GM18867 (cell line): ENCODE data around the gene SLC35F2.
"Not testable (repeated sequence)": the region's sequence is repeated elsewhere in the genome, so short reads cannot be mapped to it uniquely, and the experiment has no call there.

Experiments
- ATAC-seq: cut with Tn5 transposase; IDR thresholded peaks from one replicate; pipeline ENCODE4 v1.9.1; 2021; ENCODE audit warnings: mild to moderate bottlenecking, moderate library complexity; ENCODE audit not compliant: unreplicated experiment

SLC35F2 gene, protein sequence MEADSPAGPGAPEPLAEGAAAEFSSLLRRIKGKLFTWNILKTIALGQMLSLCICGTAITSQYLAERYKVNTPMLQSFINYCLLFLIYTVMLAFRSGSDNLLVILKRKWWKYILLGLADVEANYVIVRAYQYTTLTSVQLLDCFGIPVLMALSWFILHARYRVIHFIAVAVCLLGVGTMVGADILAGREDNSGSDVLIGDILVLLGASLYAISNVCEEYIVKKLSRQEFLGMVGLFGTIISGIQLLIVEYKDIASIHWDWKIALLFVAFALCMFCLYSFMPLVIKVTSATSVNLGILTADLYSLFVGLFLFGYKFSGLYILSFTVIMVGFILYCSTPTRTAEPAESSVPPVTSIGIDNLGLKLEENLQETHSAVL

DNA sequence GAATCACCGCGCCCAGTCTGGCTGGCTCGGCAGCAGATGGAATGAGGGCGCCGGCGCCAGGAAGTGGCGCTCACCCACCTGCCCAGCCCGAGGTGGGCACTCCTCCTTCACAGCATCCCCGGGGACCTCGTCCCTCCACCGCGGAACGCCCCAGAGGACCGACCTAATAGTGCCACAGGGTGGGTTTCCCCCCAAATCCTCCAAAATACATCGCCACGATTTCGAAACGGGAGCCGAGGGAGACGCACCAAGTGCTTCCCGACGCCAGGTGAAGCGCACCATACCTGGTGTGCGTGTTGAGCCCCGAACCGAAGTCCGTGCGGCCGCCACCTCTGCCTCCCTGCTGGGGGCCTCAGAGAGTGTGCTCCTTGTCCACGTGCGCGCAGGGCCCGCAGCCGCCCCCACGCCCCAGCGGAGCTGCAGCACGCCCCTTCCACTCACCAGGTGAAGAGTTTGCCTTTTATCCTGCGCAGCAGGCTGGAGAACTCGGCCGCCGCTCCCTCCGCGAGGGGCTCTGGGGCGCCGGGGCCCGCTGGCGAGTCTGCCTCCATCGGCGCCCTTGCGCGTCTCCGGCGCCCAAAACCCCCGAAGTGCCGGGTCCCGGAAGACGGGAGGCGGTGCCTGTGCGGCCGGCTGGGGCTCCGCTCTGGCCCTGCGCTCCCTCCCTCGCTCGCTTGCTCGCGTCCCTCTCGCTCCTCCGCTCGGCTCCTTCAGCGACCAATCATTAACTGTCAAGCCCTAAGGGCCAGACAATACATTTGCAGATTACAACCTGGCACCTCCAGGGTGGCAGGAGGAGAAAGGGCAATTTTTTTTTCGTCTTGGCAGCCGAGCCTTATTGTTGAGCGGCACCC is at the start of gene SLC35F2:
SLC35F2 (minus strand) TSS at position 571 of the 854 bp plus-strand sequence; CDS start at position 551, 20 bp downstream.
- peak; percentile 88 for ATAC-seq

DNA sequence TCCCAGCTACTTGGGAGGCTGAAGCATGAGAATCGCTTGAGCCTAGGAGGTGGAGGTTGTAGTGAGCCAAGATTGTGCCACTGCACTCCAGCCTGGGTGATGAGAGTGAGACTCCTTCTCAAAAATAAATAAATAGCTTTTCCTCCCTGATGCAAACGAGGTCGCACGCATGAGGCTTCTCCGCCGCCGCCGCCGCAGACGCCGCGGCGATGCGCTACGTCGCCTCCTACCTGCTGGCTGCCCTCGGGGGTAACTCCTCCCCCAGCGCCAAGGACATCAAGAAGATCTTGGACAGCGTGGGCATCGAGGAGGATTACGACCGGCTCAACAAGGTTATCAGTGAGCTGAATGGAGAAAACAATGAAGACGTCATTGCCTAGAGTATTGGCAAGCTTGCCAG is 49.6 kb upstream of the SLC35F2 start:
- no peak for ATAC-seq

DNA sequence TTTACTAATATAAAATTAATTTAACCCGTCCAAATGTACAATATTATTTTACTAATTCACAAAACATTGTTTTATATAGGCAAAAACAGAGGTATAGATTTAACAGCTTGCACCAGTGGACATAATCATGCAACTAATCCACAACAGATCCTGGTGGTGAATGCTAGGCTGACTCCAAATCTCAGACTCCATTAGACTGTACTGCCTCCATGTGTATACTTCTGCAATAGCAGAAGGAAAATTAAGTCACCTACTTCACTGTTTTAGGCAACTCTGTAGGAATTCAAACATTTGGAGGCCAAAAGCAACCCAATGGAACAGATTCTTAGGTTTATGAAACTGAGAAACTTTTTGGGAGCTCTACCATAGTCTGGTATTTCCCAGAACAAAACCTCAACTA is 39.7 kb upstream of the SLC35F2 start:
- peak; percentile 88 for ATAC-seq

DNA sequence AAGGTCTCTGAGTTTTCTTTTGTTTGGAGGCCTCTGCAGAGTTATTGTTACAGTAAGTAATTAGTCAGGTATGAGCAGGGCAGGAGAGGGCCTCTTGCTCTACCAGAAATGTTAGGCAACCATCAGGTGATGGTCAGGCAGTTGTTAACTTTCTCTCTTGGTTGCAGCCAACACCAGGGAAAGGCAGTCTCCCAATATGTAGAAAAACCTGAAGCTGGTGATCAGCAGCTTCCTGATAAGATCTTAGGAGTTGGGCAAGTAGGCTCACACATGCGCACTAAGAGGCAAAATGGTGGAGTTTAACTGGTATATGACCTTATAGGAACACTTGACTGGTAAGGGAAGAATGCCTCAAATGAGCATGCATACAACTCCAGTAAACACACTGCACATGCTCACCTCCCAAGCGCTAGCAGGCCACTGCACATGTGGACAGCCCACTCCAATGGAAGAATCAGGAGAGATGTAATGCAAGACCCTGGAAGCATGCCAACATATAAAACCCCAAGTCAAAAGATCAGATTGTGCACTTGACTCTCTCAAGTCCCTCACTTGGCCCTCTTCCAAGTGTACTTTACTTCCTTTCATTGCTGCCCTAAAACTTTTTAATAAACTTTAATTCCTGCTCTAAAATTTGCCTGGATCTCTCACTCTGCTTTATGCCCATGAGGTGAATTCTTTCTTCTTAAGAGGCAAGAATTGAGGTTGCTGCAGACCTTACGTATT is 23.7 kb upstream of the SLC35F2 start:
- no peak for ATAC-seq

DNA sequence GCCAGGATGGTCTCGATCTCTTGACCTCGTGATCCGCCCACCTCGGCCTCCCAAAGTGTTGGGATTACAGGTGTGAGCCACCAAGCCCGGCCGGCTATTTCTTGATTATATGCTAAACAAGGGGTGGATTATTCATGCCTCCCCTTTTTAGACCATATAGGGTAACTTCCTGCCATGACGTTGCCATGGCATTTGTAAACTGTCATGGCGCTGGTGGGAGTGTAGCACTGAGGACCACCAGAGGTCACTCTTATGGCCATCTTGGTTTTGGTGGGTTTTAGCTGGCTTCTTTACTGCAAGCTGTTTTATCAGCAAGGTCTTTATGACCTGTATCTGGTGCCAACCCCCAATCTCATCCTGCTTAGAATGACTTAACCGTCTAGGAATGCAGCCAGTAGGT is 22.9 kb upstream of the SLC35F2 start:
- ATAC-seq, result not testable (repeated sequence)

DNA sequence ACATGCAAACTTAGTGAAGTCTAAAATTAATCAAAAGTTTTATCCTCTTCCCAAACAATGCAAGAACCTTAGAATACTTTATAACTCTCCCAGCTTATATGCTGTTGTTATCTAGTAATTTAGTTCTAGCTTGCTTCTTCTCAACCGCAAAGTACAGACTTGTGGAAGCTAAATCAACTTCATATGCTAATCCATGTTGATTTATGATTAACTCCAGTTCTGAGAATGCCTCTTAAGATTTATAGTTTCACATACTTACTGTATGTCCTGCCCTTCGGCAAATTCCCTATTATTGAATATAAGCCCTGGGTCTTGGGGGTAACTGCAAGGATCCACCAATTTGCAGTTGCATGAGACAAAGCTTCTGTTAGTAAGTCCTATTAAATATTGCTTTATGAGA is 17.6 kb upstream of the SLC35F2 start:
- ATAC-seq, result no peak

DNA sequence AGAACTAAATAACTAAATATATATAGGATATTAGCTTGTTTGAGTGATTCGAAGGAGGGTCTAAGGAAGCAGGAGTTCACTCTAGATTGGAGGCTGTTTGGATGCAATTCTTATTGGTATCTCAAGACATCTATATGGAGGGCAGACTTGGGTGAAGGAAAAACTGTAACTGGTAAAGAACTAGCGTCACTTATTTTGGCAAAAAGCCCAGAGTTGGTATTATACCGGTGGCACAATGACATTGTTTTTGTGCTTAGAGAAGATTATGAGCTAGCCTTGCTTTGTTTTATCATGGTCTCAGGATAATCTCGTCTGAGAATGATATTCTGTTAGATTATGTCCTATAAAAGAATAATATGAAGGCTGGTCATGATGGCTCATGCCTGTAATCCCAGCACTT is 6.0 kb upstream of the SLC35F2 start:
- no peak for ATAC-seq

DNA sequence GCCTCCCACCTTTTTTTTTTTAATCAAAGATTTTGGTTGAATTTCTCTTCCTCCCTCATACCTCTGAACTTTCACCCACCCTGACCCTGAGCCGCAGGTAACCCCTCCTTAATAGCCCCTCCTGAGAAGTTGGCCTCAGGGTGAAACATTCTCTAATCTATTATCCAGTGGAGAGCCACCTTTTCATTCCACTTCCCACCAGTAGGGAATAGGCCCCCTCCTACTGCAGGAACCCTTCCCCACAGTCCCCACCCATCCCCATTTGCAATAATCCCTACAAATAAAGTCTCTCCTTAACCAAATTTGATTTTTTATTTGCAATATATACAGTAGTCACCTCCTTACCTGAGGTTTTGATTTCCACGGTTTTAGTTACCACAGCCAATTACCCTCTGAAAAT is 2.1 kb upstream of the SLC35F2 start:
- no peak for ATAC-seq

DNA sequence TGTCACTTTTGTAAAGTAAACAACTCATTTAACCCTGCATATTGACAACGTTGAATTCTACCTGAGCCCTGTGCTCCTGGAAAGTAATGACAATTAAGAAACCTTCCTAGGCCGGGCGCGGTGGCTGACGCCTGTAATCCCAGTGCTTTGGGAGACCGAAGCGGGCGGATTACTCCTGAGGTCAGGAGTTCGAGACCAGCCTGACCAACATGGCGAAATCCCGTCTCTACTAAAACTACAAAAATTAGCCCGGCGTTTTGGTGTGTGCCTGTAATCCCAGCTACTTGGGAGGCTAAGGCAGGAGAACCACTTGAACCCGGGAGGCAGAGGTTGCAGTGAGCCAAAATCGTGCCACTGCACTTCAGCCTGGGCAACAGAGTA is 1.6 kb upstream of the SLC35F2 start:
- ATAC-seq, result not testable (repeated sequence)

DNA sequence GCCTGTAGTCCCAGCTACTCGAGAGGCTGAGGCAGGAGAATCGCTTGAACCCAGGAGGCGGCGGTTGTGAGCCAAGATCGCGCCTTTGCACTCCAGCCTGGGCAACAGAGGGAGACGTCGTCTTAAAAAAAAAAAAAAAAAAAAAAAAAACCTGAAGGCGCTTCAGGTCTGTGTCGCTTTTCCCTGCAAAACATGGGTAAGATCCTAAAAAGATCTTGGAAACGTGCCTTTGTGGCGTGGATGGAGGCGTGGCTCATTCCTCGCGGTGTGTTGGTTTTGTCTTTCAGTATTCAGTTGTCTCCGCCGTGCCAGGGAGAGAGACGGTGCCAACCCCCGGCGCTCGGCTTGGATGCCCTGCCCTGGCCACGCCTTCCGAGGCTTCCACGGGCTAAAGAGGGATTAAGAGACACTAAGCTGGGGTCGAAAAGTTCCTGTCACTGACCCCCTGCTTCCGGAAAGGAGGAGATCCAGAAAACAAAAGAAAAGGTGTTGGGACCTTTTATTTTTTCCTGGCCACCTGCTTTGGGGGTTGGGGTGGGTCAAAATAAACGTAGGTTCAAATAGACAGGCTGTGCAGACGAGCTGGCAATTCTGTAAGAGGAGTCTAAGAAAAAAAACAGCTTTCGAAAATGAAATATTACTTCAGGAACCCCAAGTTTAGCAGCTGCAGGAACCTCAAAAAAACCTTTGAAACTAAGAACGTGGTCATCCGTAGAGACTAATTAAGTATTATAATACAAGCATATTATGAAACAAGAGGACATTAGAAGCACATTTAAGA is 1.1 kb upstream of the SLC35F2 start:
- ATAC-seq, result peak; percentile 35

DNA sequence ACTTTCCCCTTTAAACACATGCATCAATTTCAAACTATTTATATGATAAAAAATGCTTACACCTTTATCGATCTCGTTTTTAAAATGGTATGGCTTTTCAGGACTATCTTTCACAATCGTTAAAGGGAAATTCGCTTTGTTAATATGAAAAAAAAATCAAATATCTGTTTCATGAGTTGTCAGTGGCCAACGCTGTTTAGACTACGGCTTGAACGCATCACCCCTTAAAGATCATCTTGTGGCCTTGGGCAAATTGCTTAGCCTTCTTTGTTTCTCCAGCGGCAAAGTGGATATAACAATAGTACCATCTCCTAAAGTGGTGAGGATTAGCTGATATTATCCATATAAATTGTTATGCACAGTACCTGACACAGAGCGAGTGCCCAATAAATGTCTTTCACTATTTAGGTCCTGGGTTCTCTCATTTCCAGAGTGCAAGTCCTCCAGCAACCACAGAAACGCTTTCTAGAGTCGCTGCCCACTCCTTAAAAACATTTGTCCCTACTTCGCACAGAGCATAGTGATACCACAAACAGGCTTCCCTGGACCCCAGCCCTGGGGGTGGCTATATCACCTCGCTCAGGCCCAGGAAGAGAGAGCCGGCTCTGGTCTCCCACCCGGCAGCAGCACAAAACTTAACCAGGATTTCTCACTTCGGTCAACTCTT is 904 bp downstream of the SLC35F2 start:
- no peak for ATAC-seq

DNA sequence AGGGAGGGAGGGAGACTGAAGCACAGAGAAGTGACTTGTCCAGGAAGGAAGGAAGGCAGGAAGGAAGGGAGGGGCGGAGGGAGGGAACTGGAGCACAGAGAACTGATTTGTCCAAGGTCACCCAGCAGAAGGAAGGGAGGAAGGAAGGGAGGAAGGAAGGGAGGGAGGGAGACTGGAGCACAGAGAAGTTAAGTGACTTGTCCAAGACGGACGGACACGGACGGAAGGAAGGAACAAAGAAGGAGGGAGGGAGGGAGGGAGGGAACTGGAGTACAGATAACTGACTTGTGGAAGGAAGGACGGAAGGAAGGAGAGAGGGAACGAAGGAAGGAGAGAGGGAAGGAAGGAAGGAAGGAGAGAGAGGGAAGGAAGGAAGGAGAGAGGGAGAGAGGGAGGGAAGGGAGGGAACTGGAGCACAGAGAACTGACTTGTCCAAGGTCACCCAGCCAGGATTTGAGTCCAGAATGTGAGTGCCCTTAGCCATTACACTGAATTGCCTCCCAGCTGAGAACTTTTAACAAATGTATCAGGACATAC is 1.5 kb downstream of the SLC35F2 start:
- ATAC-seq, result no peak

DNA sequence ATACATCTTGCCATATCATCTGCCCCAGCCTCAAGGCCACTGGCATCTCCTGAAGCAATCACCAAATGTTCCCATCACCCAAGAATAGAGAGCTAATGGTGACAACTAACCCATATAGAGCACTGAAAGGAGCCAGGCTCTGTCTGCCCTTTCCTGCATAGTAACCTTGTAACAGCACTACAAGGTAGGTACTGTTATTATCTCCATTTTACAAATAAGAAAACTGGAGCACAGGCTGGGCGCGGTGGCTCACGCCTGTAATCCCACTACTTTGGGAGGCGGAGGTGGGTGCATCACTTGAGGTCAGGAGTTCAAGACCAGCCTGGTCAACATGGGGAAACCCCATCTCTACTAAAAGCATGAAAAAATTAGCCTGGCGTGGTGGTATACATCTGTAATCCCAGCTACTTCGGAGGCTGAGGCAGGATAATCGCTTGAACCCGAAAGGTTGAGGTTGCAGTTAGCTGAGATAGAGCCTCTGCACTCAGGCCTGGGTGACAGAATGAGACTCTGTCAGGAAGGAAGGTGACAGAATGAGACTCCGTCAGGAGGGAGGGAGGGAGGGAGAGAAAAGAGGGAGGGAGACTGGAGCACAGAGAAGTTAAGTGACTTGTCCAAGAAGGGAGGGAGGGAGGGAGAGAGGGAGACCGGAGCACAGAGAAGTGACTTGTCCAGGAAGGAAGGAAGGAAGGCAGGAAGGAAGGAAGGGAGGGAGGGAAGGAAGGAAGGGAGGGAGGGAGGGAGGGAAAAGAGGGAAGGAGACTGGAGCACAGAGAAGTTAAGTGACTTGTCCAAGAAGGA is 2.2 kb downstream of the SLC35F2 start:
- ATAC-seq, result no peak

DNA sequence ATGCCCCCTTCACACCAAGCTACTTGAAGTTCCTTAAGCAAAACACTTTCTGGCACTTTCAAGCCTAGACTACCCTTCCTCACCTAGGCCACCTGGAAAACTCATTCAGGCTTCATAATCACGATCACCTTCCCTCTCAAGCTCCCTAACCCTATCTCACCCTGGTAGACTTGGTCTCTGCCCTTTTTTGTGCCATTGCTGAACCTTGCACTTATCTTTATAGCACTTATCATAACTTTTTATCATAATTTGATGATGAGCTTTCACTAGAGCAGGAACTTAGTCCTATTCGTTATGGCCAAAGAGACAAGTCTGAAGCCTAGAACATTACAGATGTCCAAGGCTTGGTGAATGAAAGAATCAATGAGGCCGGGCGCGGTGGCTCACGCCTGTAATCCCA is 5.5 kb downstream of the SLC35F2 start:
- ATAC-seq, result no peak

DNA sequence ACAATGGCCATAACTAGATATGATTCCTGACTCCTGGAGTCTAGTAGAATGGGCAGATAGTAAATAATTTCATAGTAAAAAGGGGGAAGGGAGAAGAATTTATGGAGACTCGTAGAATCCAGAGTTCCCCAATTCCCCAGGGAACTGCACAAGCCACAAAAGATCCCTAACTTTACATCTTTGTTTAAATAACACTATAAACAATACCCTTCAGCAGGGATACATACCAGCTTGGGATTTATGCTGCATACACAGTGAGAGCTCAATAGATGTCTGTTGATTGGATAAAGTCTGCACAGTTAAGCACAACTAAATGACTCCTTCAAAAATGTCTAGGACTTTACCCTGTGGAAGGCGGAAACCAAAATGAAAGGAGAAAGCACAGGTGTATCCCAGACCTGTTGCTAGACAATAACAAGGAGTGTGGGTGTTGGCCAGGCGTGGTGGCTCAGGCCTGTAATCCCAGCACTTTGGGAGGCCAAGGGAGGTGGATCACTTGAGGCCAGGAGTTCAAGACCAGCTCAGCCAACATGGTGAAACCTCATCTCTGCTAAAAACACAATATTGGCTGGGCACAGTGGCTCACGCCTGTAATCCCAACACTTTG is 6.8 kb downstream of the SLC35F2 start:
- no peak for ATAC-seq

DNA sequence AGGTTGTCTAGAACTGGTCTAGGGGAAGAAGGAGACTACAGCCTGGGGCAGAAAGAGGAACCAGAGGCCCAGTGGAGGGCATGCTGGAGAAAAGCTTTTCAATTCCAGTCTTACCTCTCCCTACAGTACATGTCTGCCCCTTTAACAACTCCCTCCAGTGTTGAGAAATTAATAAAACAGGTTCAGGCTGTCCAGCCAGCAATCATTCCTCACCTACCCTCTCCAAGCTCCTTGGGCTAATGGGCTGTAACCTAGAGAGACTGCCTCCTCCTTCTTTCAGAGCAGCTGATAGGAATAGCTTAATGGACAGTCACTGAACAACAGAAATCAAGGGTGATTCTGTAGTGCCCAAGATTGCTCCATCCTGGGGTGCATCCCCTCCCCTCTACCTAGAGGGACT is 8.8 kb downstream of the SLC35F2 start:
- no peak for ATAC-seq

DNA sequence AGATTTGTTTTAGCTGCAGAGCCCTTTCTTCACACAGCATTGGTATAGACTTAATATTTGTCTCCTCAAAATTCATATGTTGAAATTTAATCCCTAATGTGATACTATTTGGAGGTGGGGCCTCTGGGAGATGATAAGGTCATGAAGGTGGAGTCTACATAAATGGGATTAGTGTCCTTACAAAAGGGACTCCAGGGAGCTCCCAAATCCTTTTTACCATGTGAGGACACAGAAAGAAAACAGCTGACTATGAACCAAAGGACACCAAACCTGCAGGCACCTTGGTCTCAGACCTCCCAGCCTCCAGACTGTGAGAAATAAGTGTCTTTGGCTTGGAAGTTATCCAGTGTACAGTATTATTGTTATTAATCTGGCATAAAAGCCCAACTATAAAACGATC is 10.2 kb downstream of the SLC35F2 start:
- no peak for ATAC-seq

DNA sequence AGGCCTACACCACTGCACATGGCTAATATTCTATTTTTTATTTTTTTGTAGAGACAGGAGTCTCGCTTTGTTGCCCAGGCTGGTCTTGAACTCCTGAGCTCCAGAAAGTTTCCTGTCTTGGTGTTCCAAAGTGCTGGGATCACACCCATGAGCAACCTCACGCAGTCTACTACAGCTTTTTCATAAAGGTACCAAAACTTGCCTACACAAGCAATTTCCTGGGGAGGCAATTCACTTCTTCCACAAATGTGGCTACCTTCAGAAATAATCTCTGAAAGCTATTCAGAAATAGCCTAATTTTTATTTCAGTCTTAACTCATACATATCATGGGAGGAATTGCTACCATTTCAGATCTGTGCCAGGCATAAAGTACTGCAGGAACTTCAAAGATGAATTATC is 11.4 kb downstream of the SLC35F2 start:
- ATAC-seq, result no peak

DNA sequence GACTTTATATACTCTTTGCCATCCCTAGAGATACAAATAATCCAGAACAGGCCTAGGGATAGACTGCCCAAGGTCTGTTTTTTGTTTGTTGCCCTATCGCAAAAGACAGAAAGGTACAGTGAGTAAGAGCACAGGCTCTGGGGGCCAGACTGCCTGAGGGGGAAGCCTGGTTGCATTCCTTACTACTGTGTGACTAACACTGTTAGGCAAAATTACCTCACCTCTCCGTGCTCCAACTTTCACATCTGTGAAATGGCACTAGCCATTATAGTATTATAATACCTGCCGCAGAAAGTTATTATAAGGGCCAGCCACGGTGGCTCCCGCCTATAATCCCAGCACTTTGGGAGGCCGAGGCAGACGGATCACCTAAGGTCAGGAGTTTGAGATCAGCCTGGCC is 14.5 kb downstream of the SLC35F2 start:
- ATAC-seq, result no peak
